Karpas-422 (cell line): ENCODE data around the gene RNPEP. TPM values are rescaled to one million over a fixed set of nuclear protein-coding genes. Genes with fewer than 3 reads are reported as not detected.
"Not testable (repeated sequence)": the region's sequence is repeated elsewhere in the genome, so short reads cannot be mapped to it uniquely, and the experiment has no call there.

Experiments
- DNase-seq: peaks from one replicate; pipeline ENCODE4 v3.0.0-alpha.2; 2015
- H2AFZ ChIP-seq: fragments of 200-600 bp; sonication (generic); 2 replicates; pipeline ENCODE4 v1.6.1; 2014; ENCODE audit warnings: antibody characterized with exemption, low read length, mixed read lengths
- H3K27ac ChIP-seq: fragments of 200-600 bp; sonication (generic); 2 replicates; pipeline ENCODE4 v1.5.1; 2014; ENCODE audit warnings: mild to moderate bottlenecking, low read length, moderate library complexity
- H3K27me3 ChIP-seq: fragments of 200-600 bp; sonication (generic); 2 replicates; pipeline ENCODE4 v1.6.1; 2014; ENCODE audit warnings: low read length, mixed read lengths
- H3K36me3 ChIP-seq: fragments of 200-600 bp; sonication (generic); 2 replicates; pipeline ENCODE4 v1.6.1; 2014; ENCODE audit warnings: low read length, mixed read lengths; ENCODE audit not compliant: insufficient read depth
- H3K4me1 ChIP-seq: fragments of 200-600 bp; sonication (generic); 2 replicates; pipeline ENCODE4 v1.6.1; 2014; ENCODE audit warnings: mild to moderate bottlenecking, low read length, mixed read lengths
- H3K4me2 ChIP-seq: fragments of 200-600 bp; sonication (generic); 2 replicates; pipeline ENCODE4 v1.6.1; 2014; ENCODE audit warnings: low read length, low read depth, mild to moderate bottlenecking; ENCODE audit not compliant: poor library complexity, severe bottlenecking
- H3K4me3 ChIP-seq: fragments of 200-600 bp; sonication (generic); 2 replicates; pipeline ENCODE4 v1.5.1; 2014; ENCODE audit warnings: mild to moderate bottlenecking, antibody characterized with exemption, low read length, mixed read lengths
- H3K79me2 ChIP-seq: fragments of 200-600 bp; sonication (generic); 2 replicates; pipeline ENCODE4 v1.6.1; 2014; ENCODE audit warnings: mild to moderate bottlenecking, low read length, mixed read lengths
- H3K9ac ChIP-seq: fragments of 200-600 bp; sonication (generic); 2 replicates; pipeline ENCODE4 v1.6.0; 2014; ENCODE audit warnings: low read length
- H3K9me2 ChIP-seq: fragments of 200-600 bp; sonication (generic), shearing (Covaris generic); replicated peaks from 2 replicates; pipeline ENCODE4 v1.6.0; 2014; ENCODE audit warnings: mild to moderate bottlenecking, low read length, moderate library complexity; ENCODE audit not compliant: insufficient read depth
- H3K9me3 ChIP-seq: fragments of 300-700, 200-600 bp; sonication (generic); 2 replicates; pipeline ENCODE4 v1.6.1; 2014; ENCODE audit warnings: low read length, mixed read lengths
- H4K20me1 ChIP-seq: fragments of 200-600 bp; sonication (generic); 2 replicates; pipeline ENCODE4 v1.6.1; 2014; ENCODE audit warnings: mild to moderate bottlenecking, antibody characterized with exemption, low read length, low read depth; ENCODE audit not compliant: insufficient read depth
- total RNA-seq: library from RNA; depleted of rRNA; stranded (reverse); fragments of >200 nt; shearing (Covaris generic); gene quantifications from 2 replicates; pipeline ENCODE4 v1.2.3, GENCODE V29; 2014; ENCODE audit warnings: low replicate concordance

RNPEP gene
- total RNA-seq, 1 experiment from 2014 or later: 49.2 TPM

DNA sequence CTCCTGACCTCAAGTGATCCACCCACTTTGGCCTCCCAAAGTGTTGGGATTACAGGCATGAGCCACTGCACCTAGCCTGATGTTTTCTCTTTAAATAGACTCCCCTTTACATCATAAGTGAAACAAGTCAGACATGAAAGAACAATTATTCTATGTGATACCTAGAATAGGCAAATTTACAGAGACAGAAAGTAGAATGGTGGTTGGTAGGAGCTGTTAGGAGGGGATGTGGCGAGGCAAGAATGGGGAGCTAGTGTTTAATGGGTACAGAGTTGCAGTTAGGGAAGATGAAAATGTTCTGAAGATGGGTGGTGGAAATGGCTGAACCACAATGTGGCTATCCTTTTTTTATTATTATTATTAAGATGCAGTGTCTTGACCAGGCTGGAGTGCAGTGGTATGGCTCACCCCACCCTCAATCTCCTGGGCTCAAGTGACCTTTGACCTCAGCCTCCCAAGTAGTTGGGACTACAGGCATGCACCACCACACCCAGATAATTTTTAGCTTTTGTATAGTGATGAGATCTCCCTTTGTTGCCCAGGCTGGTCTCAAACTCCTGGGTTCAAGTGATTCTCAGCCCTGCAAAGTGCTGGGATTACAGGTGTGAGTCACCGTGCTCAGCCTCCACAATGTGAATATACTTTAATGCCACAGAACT is 56.4 kb downstream of the RNPEP start:
- no peak overlapping the region for H3K4me2 ChIP-seq
- no peaks in the 10 kb centered on the region for H3K4me1 ChIP-seq
- no peak overlapping the region for H2AFZ ChIP-seq
- no peak overlapping the region for H3K4me3 ChIP-seq
- H3K27me3 ChIP-seq: no peaks in the 10 kb centered on the region
- no peak overlapping the region for H3K27ac ChIP-seq
- no peaks in the 10 kb centered on the region for H3K36me3 ChIP-seq
- H3K79me2 ChIP-seq: no peaks in the 10 kb centered on the region
- no peaks in the 10 kb centered on the region for H3K9me3 ChIP-seq
- no peak for DNase-seq
- H3K9ac ChIP-seq: no peak overlapping the region
- no peaks in the 10 kb centered on the region for H3K9me2 ChIP-seq
- no peaks in the 10 kb centered on the region for H4K20me1 ChIP-seq

- no peak for DNase-seq
- no peaks in the 10 kb centered on the region for H3K36me3 ChIP-seq
- no peaks in the 10 kb centered on the region for H4K20me1 ChIP-seq
- H3K9me2 ChIP-seq: no peaks in the 10 kb centered on the region
- no peaks in the 10 kb centered on the region for H3K4me1 ChIP-seq
- H3K27ac ChIP-seq: no peak overlapping the region
- H3K27me3 ChIP-seq: no peaks in the 10 kb centered on the region
- no peaks in the 10 kb centered on the region for H3K79me2 ChIP-seq
- H3K9me3 ChIP-seq: no peaks in the 10 kb centered on the region
- no peak overlapping the region for H3K4me2 ChIP-seq
- no peak overlapping the region for H2AFZ ChIP-seq
- no peak overlapping the region for H3K4me3 ChIP-seq
- H3K9ac ChIP-seq: no peak overlapping the region
Measured at GRCh38 chr1:202045705-202046104, 63.3 kb downstream of the RNPEP start.

DNA sequence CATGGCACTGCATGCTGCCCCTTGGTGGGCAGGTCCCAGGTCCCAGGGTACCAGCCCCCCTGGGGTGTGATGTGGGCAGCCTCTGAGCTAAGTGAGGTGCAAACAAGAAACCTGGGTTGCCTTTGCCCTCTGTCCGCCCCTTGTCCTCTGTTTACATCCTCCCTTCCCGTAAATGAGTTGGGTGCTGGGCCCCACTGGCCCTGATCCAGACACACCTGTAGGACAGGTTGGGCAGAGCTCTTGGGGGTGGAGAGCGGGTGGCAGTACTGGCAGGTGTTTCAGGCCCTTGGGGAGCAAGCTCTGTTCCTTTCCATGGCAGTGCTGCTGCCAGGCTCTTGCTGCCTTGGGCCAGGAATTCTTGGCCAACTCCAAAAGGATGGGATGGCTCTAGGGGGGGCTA is 63.8 kb downstream of the RNPEP start:
- Histone ChIP-seq H3K27ac (no peak overlapping the region), H3K9me3 (no peaks in the 10 kb centered on the region), H3K79me2 (no peaks in the 10 kb centered on the region), H3K4me2 (no peak overlapping the region), H3K4me1 (no peaks in the 10 kb centered on the region), H4K20me1 (no peaks in the 10 kb centered on the region), H3K4me3 (no peak overlapping the region), H2AFZ (no peak overlapping the region), H3K36me3 (no peaks in the 10 kb centered on the region), H3K27me3 (no peaks in the 10 kb centered on the region), H3K9me2 (no peaks in the 10 kb centered on the region), H3K9ac (no peak overlapping the region)
- no peak for DNase-seq

- H3K9me2 ChIP-seq: no peaks in the 10 kb centered on the region
- no peaks in the 10 kb centered on the region for H3K27me3 ChIP-seq
- H3K9me3 ChIP-seq: no peaks in the 10 kb centered on the region
- H3K27ac ChIP-seq: no peak overlapping the region
- no peaks in the 10 kb centered on the region for H3K79me2 ChIP-seq
- no peak for DNase-seq
- no peaks in the 10 kb centered on the region for H4K20me1 ChIP-seq
- H3K4me3 ChIP-seq: no peak overlapping the region
- no peak overlapping the region for H3K4me2 ChIP-seq
- H3K36me3 ChIP-seq: no peaks in the 10 kb centered on the region
- no peaks in the 10 kb centered on the region for H3K4me1 ChIP-seq
- no peak overlapping the region for H2AFZ ChIP-seq
- H3K9ac ChIP-seq: no peak overlapping the region
Measured at GRCh38 chr1:202046748-202047708, 64.6 kb downstream of the RNPEP start.

DNA sequence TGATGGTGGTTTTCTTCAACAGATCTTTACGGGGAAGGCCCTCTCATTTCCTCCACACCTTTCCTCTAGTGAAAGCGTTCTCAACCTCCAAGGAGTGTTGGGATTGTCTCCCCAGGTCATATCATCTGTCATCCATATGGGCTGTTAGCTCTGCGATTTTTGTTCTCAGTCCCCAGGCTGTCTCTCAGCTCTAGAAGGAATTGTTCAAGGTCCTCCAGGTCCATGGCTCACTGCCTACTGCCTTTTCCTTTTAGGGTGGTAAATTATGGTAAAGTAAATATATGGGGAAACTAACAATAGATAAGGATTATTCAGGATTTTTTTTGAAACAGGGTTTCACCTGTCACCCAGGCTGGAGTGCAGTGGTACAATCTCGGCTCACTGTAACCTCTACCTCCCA is 65.5 kb downstream of the RNPEP start:
- Histone ChIP-seq H3K36me3 (no peaks in the 10 kb centered on the region), H2AFZ (no peak overlapping the region), H3K9me3 (no peaks in the 10 kb centered on the region), H3K27ac (no peak overlapping the region), H3K79me2 (no peaks in the 10 kb centered on the region), H3K9ac (no peak overlapping the region), H4K20me1 (no peaks in the 10 kb centered on the region), H3K27me3 (no peaks in the 10 kb centered on the region), H3K4me1 (no peaks in the 10 kb centered on the region), H3K4me3 (no peak overlapping the region), H3K9me2 (no peaks in the 10 kb centered on the region), H3K4me2 (no peak overlapping the region)
- DNase-seq: no peak

DNA sequence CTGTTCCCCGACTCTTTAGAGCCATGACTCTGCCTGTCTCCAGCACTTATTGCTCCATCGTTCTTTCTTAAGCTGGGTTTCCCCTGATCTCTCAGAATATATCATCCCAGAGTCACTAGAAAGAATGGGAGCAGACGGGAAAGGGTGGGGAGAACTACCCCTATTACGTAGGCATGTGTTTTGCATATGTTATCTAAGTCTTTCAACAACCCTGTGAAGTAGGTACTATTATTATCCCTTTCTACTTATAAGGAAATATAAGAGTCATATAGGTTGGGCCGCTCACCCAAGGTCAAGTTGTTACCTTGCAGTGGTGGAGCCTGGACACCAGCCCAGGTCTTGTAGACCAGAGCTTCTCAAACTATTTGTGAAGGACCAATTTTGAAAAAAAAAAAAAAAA is 66.7 kb downstream of the RNPEP start:
- H3K79me2 ChIP-seq: no peaks in the 10 kb centered on the region
- H3K4me1 ChIP-seq: no peaks in the 10 kb centered on the region
- no peak overlapping the region for H3K4me2 ChIP-seq
- H2AFZ ChIP-seq: no peak overlapping the region
- no peak overlapping the region for H3K27ac ChIP-seq
- H3K9me2 ChIP-seq: no peaks in the 10 kb centered on the region
- H3K27me3 ChIP-seq: no peaks in the 10 kb centered on the region
- DNase-seq: no peak
- no peaks in the 10 kb centered on the region for H3K36me3 ChIP-seq
- H3K9ac ChIP-seq: no peak overlapping the region
- H3K4me3 ChIP-seq: no peak overlapping the region
- no peaks in the 10 kb centered on the region for H3K9me3 ChIP-seq
- H4K20me1 ChIP-seq: no peaks in the 10 kb centered on the region

DNA sequence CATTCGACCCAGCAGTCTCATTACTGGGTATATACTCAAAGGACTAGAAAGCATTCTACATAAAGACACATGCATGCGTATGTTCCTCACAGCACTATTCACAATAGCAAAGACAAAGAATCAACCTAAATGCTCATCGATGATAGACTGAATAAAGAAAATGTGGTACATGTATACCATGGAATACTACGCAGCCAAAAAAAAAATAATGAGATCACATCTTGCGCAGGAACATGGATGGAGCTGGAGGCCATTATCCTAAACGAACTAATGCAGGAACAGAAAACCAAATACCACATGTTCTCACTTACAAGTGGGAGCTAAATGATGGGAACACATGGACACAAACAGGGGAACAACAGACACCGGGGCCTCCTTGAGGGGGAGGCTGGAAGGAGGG is 71.6 kb downstream of the RNPEP start:
- H3K79me2 ChIP-seq: no peaks in the 10 kb centered on the region
- H2AFZ ChIP-seq: no peak overlapping the region
- DNase-seq: no peak
- H3K4me3 ChIP-seq: no peak overlapping the region
- H3K27me3 ChIP-seq: no peaks in the 10 kb centered on the region
- H3K27ac ChIP-seq: no peak overlapping the region
- H4K20me1 ChIP-seq: no peaks in the 10 kb centered on the region
- H3K9me2 ChIP-seq: no peaks in the 10 kb centered on the region
- no peaks in the 10 kb centered on the region for H3K36me3 ChIP-seq
- no peaks in the 10 kb centered on the region for H3K9me3 ChIP-seq
- H3K4me1 ChIP-seq: no peaks in the 10 kb centered on the region
- H3K4me2 ChIP-seq: no peak overlapping the region
- H3K9ac ChIP-seq: no peak overlapping the region

- H3K9me3 ChIP-seq, H2AFZ ChIP-seq, H3K9me2 ChIP-seq, H3K9ac ChIP-seq, H4K20me1 ChIP-seq, H3K79me2 ChIP-seq, H3K4me3 ChIP-seq, H3K27ac ChIP-seq, H3K4me2 ChIP-seq, H3K4me1 ChIP-seq, DNase-seq, H3K36me3 ChIP-seq, H3K27me3 ChIP-seq: not testable (repeated sequence)
Measured at GRCh38 chr1:202054673-202055072, 72.2 kb downstream of the RNPEP start.
